Activated naive CD4-positive, alpha-beta T cell treated with anti-CD3 and anti-CD28 coated beads, Interleukin-2, amount 10 ng/mL, durations not matched to agents 7 days and 5 days (primary cell): ENCODE data around the gene RGS19.

Experiments
- CTCF ChIA-PET: fragments of 350-600 bp; sonication (Branson Sonifier 250); formaldehyde crosslinking; loops from one replicate; lab custom pipeline; 2021; ENCODE audit warnings: antibody characterized with exemption; lab: Charles Lee
- DNase-seq: peaks from one replicate; pipeline ENCODE4 v3.0.0-alpha.2; 2020
- H3K27ac Mint-ChIP-seq: one replicate; pipeline ENCODE4 v1.8.0; 2021; ENCODE audit warnings: mild to moderate bottlenecking, moderate library complexity, mixed read lengths
- H3K27me3 Mint-ChIP-seq: one replicate; pipeline ENCODE4 v1.8.0; 2021; ENCODE audit warnings: mild to moderate bottlenecking, mixed read lengths
- H3K36me3 Mint-ChIP-seq: one replicate; pipeline ENCODE4 v1.8.0; 2021; ENCODE audit warnings: mixed read lengths
- H3K4me1 Mint-ChIP-seq: one replicate; pipeline ENCODE4 v1.8.0; 2021; ENCODE audit warnings: mixed read lengths
- H3K4me3 Mint-ChIP-seq: one replicate; pipeline ENCODE4 v1.8.0; 2021; ENCODE audit warnings: mild to moderate bottlenecking, moderate library complexity, mixed read lengths
- H3K9me3 Mint-ChIP-seq: one replicate; pipeline ENCODE4 v1.8.0; 2021; ENCODE audit warnings: mixed read lengths

Gene RGS19

GRCh38 chr20:64104667-64105451 lies 25.5 kb upstream of the RGS19 start:
- CTCF ChIA-PET: no interaction called here
- H3K36me3 Mint-ChIP-seq: no peaks in the 10 kb centered on the region

GRCh38 chr20:64103871-64104666 lies 24.8 kb upstream of the RGS19 start:
- peak; percentile 19 for DNase-seq
- Mint-ChIP-seq H3K9me3 (no peaks in the 10 kb centered on the region), H3K36me3 (no peaks in the 10 kb centered on the region), H3K27me3 (peaks cover 74% of the 10 kb centered on the region), H3K4me3 (no peak overlapping the region), H3K27ac (no peak overlapping the region), H3K4me1 (peaks cover 6% of the 10 kb centered on the region)
- CTCF ChIA-PET: no interaction called here

More at GRCh38 chr20:64104667-64105451, 25.5 kb upstream of the RGS19 start:
- peak; percentile 13 for DNase-seq
- Mint-ChIP-seq H3K4me3 (no peak overlapping the region), H3K4me1 (peaks cover 6% of the 10 kb centered on the region), H3K27me3 (peaks cover 75% of the 10 kb centered on the region), H3K9me3 (no peaks in the 10 kb centered on the region), H3K27ac (no peak overlapping the region)

- no peaks in the 10 kb centered on the region for H3K9me3 Mint-ChIP-seq
- no peaks in the 10 kb centered on the region for H3K36me3 Mint-ChIP-seq
- CTCF ChIA-PET: interaction anchor here (0.8 kb wide), 1 partner anchor 17 kb away, joined by 4 read pairs; no protein-coding TSS in a partner anchor
- peak overlapping the region; percentile 31 for H3K4me3 Mint-ChIP-seq
- peak; percentile 18 for DNase-seq
- H3K4me1 Mint-ChIP-seq: peaks cover 6% of the 10 kb centered on the region
- peaks cover 64% of the 10 kb centered on the region for H3K27me3 Mint-ChIP-seq
- no peak overlapping the region for H3K27ac Mint-ChIP-seq
Observed at GRCh38 chr20:64102647-64103354, 23.5 kb upstream of the RGS19 start.

GRCh38 chr20:64101731-64102621 lies 22.7 kb upstream of the RGS19 start:
- no peaks in the 10 kb centered on the region for H3K9me3 Mint-ChIP-seq
- no peak overlapping the region for H3K27ac Mint-ChIP-seq
- H3K27me3 Mint-ChIP-seq: peaks cover 62% of the 10 kb centered on the region
- no peaks in the 10 kb centered on the region for H3K36me3 Mint-ChIP-seq
- peaks cover 6% of the 10 kb centered on the region for H3K4me1 Mint-ChIP-seq
- peak; percentile 77 for DNase-seq
- no peak overlapping the region for H3K4me3 Mint-ChIP-seq
- CTCF ChIA-PET: interaction anchor here (0.8 to 1.3 kb wide), 4 partner anchors 8 to 18 kb away, joined by 4 to 13 read pairs (median 6); partner anchors contain the start of gene LKAAEAR1

- Mint-ChIP-seq H3K4me1 (peaks cover 6% of the 10 kb centered on the region), H3K27me3 (peaks cover 55% of the 10 kb centered on the region), H3K36me3 (no peaks in the 10 kb centered on the region), H3K27ac (no peak overlapping the region), H3K9me3 (peaks cover 3% of the 10 kb centered on the region), H3K4me3 (no peak overlapping the region)
- CTCF ChIA-PET: interaction anchor here (1.1 to 1.3 kb wide), 3 partner anchors 9 to 19 kb away, joined by 6 to 13 read pairs (median 6); partner anchors contain the start of gene LKAAEAR1
- no peak for DNase-seq
Observed at GRCh38 chr20:64100946-64101688, 21.8 kb upstream of the RGS19 start.

- no peak for DNase-seq
- Mint-ChIP-seq H3K4me1 (peaks cover 6% of the 10 kb centered on the region), H3K27ac (no peak overlapping the region), H3K4me3 (no peak overlapping the region), H3K9me3 (peaks cover 3% of the 10 kb centered on the region), H3K27me3 (peaks cover 55% of the 10 kb centered on the region), H3K36me3 (no peaks in the 10 kb centered on the region)
- CTCF ChIA-PET: no interaction called here
Observed at GRCh38 chr20:64100566-64100888, 21.2 kb upstream of the RGS19 start.

- Mint-ChIP-seq H3K27ac (no peak overlapping the region), H3K4me3 (no peak overlapping the region)
Observed at GRCh38 chr20:64099880-64100565, 20.7 kb upstream of the RGS19 start.

GRCh38 chr20:64099086-64099786 lies 19.9 kb upstream of the RGS19 start:
- peaks cover 46% of the 10 kb centered on the region for H3K27me3 Mint-ChIP-seq

More at GRCh38 chr20:64099880-64100565, 20.7 kb upstream of the RGS19 start:
- no peak for DNase-seq
- H3K27me3 Mint-ChIP-seq: peaks cover 54% of the 10 kb centered on the region
- peaks cover 3% of the 10 kb centered on the region for H3K9me3 Mint-ChIP-seq
- CTCF ChIA-PET: interaction anchor here (1.4 kb wide), 1 partner anchor 20 kb away, joined by 6 read pairs; no protein-coding TSS in a partner anchor
- peaks cover 6% of the 10 kb centered on the region for H3K4me1 Mint-ChIP-seq
- H3K36me3 Mint-ChIP-seq: no peaks in the 10 kb centered on the region

GRCh38 chr20:64098471-64099013 lies 19.2 kb upstream of the RGS19 start:
- no peak for DNase-seq
- no peak overlapping the region for H3K4me3 Mint-ChIP-seq
- CTCF ChIA-PET: no interaction called here
- peaks cover 39% of the 10 kb centered on the region for H3K27me3 Mint-ChIP-seq
- H3K9me3 Mint-ChIP-seq: peaks cover 3% of the 10 kb centered on the region
- H3K27ac Mint-ChIP-seq: no peak overlapping the region
- peaks cover 6% of the 10 kb centered on the region for H3K4me1 Mint-ChIP-seq
- no peaks in the 10 kb centered on the region for H3K36me3 Mint-ChIP-seq

More at GRCh38 chr20:64099086-64099786, 19.9 kb upstream of the RGS19 start:
- no peak for DNase-seq
- Mint-ChIP-seq H3K27ac (no peak overlapping the region), H3K4me1 (peaks cover 6% of the 10 kb centered on the region), H3K9me3 (peaks cover 3% of the 10 kb centered on the region), H3K36me3 (no peaks in the 10 kb centered on the region), H3K4me3 (no peak overlapping the region)
- CTCF ChIA-PET: interaction anchor here (1.4 kb wide), 1 partner anchor 21 kb away, joined by 6 read pairs; no protein-coding TSS in a partner anchor

- CTCF ChIA-PET: no interaction called here
Observed at GRCh38 chr20:64096535-64096934, 17.2 kb upstream of the RGS19 start.

GRCh38 chr20:64095927-64096326 lies 16.6 kb upstream of the RGS19 start:
- Mint-ChIP-seq H3K27me3 (peaks cover 13% of the 10 kb centered on the region), H3K36me3 (no peaks in the 10 kb centered on the region), H3K4me1 (no peaks in the 10 kb centered on the region), H3K9me3 (peaks cover 3% of the 10 kb centered on the region), H3K27ac (no peak overlapping the region), H3K4me3 (no peak overlapping the region)
- CTCF ChIA-PET: no interaction called here
- no peak for DNase-seq

More at GRCh38 chr20:64096535-64096934, 17.2 kb upstream of the RGS19 start:
- no peak overlapping the region for H3K4me3 Mint-ChIP-seq
- H3K27ac Mint-ChIP-seq: no peak overlapping the region
- peaks cover 19% of the 10 kb centered on the region for H3K27me3 Mint-ChIP-seq
- H3K4me1 Mint-ChIP-seq: peaks cover 3% of the 10 kb centered on the region
- no peak for DNase-seq
- no peaks in the 10 kb centered on the region for H3K36me3 Mint-ChIP-seq
- peaks cover 3% of the 10 kb centered on the region for H3K9me3 Mint-ChIP-seq
